ENCODE data around the gene NUDT4.
"Not testable (repeated sequence)": the region's sequence is repeated elsewhere in the genome, so short reads cannot be mapped to it uniquely, and the experiment has no call there.

NUDT4 gene

DNA sequence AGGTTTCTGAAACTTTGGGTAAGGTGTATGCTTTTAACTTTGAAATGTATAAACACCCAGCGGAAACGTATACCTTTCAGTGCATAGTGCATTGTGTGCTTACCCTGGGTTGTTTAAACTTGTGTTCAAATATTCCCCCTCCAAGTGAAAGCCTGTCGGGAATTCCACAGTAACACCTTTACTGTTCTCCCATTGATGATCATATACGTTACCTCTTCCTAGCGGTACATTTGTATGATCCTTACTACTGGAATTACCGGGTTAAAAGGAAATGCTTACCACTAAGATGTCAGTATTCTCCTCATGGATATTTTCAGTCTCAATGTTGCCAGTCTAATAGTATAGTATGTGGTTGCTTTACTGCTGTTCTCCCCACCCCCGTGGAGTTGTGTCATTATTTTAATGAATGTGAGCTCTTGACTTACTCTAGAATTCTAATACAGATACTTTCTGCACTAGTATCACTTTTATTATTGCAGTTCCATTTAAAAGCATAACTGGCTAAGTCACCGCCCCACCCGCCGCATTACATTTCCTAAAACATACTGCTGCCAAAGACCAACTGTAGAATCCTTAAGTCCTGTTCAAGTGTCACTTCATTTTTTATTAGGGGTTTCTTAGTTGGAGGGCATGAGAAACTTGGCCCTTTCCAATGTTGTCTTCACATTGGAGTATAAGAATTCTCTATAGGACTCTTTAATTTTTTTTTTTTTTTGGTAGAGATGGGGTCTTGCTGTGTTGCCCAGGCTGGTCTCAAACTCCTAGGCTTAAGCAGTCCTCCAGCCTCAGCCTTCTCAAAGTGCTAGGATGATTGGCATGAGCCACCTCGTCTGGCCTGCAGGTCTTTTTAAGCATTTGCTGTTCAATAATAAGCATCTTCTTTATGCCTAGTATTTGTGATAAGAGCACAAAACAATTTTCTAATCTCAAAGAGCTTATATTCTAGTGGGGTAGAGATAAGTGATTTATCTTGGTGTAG lies 24.9 kb downstream of the NUDT4 start:
- no peak for DNase-seq (ENCODE audit: low read depth)

DNA sequence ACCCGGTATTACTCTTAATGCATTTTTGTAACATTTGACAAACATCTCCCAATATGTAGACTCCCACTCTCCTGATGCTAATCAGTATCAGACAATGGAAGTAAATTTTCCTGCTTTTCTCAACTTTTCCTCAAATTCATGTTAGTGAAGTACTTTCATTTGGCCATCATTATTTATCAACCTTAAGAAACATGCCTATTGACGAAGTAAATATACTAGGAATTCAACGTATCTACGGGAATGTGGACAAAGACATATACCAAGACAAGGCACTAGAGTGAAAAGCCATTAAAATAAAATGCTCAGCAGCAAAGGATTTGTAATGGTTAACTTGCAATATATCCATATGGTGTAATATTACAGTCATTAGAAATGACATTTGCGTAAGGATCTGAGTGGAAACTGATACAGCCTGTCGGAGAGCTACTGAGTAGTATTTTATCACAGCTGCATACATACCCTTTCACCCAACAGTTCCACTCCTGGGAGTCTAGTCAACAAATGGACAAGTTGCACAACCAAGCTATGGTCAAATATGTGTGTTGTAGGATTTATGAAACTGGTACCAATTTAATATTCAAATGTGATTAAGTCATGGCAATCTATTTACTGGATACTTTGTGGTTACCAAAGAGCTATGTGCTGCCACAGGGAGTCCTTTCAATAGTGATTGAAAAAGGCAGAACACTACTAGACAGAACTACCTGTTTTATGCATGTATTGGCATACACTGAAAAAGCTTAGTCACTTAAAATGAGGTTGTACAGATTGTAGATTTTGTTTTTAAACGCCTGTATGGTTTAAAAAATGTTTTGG lies 26.5 kb downstream of the NUDT4 start:
- DNase-seq (ENCODE audit: low read depth) = no peak

DNA sequence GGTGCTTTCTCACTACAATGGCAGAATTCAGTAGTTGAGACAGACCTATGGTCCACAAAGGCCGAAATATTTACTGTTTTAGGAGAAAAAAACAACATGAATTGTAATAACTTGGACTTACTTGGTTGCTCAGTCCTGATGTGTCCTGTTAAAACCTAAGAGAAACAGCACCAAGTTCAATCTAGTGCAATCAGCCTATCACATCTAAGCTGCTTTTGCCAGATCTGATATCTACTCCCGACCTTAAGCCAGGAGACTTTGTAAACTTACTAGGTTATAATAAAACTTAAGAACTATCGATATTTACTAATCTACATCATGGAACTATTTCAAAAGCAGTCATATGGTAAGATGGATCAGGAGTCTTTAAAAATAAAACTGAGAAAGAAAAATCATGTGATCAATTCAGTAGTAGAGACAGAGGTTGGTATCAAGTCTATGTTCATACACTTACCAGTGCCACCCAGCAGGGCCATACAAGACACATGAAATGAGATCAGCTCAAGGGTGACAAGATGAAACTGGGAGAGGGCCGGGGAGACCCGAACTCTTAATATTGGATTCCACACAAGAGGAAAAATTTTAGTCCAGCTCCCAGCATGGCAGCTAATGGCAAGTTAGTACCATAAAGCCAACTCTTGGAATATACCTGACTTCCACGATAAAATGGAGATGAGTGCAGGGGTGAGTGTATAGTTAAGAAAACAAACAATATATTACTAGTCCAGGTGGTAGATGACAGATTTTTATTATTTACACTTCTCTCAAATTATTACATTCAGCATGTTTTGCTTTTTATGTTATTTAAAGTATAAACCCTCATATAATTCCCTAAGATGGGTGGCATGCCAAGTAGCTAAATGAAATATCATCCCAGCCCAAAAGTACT lies 27.5 kb downstream of the NUDT4 start:
- DNase-seq (ENCODE audit: low read depth) = no peak

DNA sequence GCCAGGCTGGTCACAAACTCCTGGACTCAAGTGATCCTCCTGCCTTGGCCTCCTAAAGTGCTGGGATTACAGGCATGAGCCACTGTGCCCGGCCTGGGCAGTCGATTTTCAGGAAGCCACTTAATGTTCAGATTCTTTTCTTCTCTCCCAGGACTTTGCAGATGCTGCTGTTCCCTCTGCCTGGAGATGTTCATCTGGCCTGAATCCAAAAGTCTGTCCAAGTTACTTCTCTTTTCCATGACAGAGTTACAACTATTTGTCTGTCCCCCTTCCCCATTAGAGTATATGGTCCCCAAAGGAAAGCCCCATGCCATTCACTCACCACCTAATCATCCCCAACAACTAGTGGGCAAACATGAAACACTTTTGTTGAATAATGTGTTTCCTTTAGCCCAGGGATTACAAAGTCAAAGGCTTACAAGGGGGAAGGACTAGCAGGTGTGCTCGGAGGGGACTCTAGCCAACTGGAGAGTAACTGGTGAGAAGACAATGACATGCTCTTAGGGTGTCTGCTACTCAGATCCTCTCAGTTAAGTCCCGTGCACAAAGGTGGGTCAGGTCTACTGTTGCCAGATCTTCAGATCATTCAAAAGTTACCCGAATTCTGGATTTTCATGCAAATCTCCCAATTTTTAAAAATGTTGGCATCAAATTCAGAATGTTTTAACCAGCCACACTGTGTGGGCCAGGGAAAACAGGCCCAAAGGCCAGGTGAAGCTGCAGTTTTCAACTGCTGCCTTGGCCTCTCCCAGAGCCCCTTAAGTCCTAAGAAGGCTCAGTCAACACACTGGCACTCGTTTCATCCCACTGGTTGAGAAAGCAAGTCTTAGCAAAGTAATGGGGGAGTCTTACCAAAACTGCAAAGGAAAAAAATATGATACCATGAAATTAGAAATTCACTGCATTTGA lies 29.6 kb downstream of the NUDT4 start:
- no peak for DNase-seq (ENCODE audit: low read depth)

DNA sequence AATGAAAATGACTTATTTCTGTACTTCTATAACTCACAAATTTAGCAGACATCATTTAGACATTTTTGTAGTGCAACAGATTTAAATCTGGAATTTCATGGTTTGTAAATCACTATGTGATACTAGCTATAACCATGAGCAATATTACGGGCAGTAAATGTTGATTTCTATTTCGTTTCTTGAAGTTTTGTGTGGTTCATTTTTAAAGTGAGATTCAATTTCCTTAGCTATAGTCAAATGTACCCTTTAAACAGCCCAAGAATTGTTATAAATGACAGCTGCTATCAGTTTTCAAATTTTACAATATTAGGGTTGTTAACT lies 30.2 kb downstream of the NUDT4 start:
- no peak for DNase-seq (ENCODE audit: low read depth)

DNA sequence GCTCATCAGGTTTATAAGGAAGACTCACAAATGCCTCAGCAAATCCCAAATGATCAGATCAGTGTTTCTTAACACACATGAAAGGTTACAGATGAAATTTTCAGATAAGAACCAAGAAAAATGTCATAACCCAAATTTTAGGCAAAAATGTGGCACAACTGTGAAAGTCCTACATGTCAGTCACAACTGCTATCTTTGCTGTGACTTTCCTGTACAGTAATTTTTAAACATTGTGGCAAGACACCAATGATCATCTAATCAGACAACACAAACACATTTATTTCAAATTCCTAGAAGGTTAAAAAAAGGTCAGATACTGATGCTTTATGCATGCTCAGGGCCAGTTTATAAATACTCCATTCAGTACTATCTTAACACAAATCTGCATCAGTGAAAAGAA lies 31.1 kb downstream of the NUDT4 start:
- no peak for DNase-seq (ENCODE audit: low read depth)

DNA sequence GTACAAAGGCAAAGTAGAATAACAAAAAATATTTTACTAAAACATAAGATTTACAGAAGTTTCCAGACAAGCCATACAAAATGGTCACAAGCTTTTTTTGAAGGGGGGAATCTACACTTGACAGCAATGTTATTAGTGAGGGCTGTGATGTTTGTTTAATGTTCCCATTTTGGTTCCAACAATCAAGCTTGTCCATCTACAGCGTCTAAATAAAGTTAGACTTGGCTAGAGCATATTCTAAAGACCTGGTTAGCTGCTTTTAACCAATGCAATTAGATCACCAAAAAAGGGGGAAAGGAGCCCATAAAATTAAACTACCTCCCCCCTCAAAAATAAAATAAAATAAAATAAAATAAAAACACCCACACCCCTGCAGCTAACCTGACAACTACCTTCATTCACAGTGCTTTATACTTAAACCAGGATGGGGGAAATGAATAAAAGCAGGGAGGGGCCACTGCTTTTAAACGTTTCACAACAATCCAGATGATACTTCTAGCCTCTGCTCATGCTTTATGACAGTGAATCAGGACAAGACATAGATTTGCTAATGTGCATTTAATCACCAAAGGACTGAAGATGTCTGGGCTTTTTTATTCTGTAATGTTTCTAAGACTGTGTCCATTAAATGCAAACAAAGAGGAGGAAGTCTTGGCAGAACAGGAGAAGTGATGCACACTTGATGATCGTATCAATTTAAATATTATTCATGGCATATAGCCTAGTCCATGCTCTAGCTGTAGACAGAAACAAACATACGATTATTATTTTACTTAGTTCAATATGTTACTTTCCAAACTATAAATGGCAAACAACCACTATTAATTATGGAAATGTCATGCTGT lies 31.8 kb downstream of the NUDT4 start:
- DNase-seq (ENCODE audit: low read depth) = not testable (repeated sequence)

DNA sequence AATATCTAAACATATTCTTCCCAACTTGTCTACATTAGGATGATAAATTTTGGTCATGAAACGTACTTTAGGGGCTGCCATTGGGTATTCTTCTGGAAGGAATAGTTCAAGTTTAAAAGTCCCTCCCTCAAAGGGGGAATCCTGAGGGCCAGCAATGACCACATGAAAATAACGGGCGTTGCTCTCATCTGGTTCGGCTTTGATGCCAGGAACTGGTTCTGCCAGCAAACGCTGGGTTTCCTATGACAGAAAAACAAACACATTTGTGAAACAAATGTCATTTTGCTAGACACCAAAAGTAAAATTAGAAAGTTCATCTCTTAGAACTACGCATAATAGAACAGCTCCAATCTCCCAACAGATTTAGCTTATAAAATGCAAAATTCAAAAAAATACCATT lies 33.3 kb downstream of the NUDT4 start:
- not testable (repeated sequence) for DNase-seq (ENCODE audit: low read depth)

DNA sequence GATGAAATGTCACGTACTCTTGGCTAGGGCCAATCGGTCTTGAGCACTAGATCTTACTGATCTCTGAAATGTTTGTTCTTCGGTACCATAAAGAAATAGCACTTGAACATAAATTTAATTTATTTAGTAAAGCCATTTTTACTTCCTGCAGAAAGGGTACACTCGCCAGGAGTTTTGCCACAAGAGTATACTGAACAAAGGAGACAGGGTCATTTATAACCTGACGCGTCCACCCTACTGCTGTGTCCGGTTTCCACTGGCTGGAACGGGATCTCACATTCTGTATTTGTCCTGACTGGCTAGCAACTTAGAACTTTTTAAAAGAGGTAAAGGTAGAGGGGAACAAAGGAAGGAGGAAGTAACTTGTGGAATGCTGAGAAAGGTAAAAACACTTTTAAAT lies 34.7 kb downstream of the NUDT4 start:
- DNase-seq (ENCODE audit: low read depth) = not testable (repeated sequence)

DNA sequence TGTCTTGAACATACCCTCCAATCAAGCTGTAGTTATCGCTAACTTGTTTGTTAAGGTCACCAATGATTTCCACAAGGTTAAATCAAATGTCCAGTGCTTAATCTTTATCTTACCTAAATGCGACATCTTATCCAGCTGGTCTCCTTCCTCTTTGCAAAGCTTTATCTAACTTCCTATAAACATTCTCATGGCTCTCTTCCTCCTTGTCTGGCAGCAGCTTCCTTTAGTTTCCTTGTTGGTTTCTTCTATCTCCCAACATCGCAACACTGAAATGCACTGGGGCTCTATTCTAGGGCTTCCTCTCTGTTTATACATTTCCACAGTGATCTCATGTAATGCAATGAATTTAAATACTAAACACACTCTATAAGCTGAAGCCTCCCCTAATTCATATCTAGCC lies 35.3 kb downstream of the NUDT4 start:
- DNase-seq (ENCODE audit: low read depth) = no peak

DNA sequence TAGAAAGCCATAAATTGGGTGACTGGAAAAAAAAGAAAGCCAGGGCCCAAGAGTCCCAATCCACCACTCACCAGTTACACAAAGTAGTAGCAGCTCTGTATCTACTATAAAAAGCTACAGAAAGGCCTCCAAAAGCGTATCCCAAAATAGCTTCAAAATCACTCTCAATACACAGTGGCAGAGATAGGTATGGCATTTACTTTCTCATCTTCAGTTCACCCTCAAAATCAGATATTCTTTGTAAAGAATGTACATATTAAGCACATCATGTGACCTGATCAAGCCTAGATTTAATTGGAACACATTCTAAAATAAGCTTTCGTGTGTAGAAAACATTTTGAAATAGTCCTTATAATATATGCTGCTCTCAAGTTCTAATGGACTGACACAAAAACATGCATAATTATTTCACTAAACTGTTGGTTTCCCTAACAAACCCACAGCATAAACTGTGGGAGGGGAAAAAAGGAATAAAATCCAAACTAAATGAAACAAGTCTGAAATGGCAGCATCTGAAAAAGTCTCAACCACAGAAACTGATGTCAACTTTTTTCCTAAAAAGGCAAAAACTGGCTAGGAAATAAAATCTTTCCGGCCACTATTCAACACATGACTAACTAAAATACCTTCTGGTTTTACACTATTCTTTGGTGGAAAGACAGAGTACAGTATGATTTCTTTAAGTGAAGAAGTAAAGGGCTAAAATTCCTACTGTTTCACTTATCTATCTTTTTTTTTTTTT lies 38.2 kb downstream of the NUDT4 start:
- peak; percentile 63 for DNase-seq (ENCODE audit: low read depth)

DNA sequence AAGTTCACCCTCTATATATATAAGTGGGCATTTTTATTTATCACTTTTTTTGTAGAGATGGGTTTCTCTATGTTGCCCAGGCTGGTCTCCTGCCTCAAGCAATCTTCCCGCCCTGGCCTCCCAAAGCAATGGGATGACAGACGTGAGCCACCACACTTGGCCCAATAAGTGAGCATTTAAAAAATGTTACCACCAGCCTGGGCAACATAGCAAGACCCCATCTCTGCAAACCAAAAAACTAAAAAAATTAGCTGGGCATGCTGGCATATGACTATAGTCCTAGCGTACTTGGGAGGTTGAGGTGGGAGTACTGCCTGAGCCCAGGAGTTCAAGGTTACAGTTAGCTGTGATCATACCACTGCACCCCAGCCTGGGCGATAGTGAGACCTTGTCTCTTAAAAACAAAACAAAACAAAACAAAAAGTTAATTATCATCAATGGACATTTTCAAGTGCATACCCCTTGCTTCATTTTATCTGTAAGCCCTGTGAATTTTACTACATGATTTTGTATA lies 40.3 kb downstream of the NUDT4 start:
- no peak for DNase-seq (ENCODE audit: low read depth)

DNA sequence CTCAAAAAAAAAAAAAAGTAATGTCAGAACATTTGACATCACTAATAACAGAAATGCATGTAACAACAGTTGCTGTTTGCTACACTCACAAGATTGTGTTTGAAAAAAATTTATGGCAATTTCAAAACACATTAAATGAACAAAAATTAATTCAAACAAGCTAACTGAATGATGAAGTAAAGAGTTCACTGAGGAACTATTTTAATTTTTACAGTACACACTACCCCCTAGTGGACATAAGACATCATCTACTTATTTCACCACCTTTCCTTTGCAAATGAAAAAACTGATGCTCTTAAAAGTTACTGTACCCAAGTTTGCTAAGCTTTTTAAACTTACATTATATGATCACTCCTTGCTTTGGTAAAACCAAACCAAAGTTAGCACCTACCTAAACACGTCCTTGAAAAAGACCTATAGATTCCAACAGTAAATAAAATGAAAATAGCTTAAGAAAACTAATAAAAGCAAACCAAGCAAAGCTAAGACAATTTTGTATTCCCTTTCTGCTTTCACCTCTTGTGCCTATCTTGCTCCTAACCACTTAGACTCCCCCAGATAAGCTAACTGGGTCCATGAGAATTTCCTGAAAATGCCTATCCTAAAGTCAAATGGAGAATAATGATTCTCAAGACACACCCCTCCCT lies 41.8 kb downstream of the NUDT4 start:
- DNase-seq (ENCODE audit: low read depth) = peak; percentile 46

DNA sequence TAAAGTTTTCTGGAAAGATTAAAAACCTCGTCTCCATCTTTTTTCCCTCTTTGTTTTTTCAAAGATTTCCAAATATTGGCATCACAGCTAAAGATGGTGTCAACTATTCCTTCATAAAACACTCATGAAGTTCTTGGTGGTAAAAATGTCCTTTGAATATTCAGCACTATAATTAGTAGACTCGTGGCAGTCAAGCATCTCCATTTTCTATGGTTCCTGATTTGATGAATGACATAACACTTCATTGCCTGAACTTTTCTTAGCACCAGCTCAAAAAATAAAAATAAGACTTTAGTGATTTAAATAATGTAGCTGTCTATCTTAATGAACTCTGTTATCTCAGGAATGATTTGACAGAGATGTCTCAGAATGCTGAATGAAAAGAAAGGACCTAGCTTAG lies 44.3 kb downstream of the NUDT4 start:
- no peak for DNase-seq (ENCODE audit: low read depth)

DNA sequence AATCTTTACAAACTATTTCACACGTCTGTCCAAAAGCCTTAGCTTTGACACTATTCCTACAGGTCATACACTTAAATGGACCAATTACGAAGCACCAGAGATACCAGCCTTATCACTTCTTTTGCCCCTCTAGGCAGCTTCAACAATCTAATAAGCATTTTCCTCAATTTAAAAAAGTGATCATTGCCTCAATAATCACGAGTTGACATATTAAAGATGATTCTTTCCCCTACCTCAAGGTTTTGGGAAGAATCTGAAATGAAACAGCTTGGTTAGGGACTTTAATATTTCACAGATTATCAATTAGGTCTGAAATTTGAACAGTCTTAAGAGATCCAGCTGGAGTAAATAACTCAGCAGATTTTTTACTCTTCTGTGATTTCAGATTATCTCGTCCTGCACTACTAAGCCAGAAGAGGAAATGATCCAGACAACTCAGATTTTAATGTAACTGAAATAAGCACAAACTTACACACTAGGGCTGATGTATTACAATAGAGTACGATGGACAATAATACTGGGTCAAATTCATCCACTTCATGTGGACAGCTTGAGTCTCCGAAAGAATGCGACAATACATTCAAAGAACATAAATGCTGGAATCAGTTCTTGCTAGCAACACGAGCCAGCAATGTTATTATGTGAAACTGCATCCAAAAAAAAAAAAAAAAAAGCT lies 48.1 kb downstream of the NUDT4 start:
- no peak for DNase-seq (ENCODE audit: low read depth)

DNA sequence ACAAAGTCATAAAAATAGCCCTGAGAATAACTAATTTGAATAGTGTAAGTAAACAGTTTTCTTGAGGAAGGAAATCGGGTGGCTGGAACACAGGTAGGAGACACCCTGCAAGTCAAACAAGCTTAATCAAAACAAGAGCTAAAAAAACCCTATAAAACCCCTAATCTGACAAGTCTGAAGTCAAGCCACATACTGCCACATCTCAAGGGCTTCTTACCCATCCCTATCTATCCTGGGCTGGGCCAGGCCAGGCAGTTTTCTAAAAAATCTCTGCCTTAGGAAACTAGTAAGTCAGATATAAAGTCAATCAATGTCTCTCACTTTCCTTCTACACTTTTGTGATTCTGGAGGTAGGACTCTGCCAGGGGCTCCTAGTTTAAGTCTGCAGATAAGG lies 48.7 kb downstream of the NUDT4 start:
- DNase-seq (ENCODE audit: low read depth) = no peak

DNA sequence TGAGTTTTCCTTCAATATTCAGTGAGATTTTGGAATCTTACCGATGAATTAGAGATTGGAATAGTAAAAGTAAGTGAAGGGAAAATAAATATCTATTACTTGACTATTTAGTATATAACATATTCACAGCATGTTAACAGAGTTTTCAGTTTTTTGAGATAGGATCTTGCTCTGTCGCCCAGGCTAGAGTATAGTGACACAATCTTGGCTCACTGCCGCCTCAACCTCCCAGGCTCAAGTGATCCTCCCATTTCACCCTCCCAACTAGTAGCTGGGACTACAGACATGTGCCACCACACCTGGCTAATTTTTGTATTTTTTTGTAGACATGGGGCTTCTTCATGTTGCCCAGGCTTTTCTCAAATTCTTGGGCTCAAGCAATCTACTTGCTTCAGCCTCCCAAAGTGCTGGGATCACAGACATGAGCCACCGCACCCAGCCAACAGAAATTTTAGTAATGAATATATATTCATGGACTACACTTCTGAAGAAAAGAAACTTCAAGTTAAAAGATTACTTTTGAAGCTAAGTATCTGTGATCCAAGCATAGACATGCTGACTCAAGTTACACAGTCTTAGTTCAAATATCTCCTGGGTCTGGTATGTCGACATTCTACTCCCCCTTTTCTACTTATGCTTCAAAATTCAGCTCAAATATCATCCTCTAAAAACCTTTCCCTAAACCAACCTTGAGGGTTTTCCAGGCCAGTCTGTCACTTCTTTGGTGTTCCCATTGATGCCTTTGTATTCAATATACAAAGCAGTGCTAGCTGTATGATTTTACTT lies 50.2 kb downstream of the NUDT4 start:
- peak; percentile 35 for DNase-seq (ENCODE audit: low read depth)

All from stromal cell of bone marrow (primary cell).